Measurements from ENCODE around the gene TP53BP1.
"Not testable (repeated sequence)": the region's sequence is repeated elsewhere in the genome, so short reads cannot be mapped to it uniquely, and the experiment has no call there.

GRCh38 chr15:43532826-43533225 is 39.9 kb upstream of the TP53BP1 start:
- TF ChIP-seq CTCF (conservative IDR thresholded peaks at IDR 0.05); ZFX (IDR thresholded peaks at IDR 0.05): not testable (repeated sequence)
